Urinary bladder (tissue), 4 donors: ENCODE data around the gene TBCK. TPM values are rescaled to one million over a fixed set of nuclear protein-coding genes. Genes with fewer than 3 reads are reported as not detected.

ENCODE experiments used
- DNase-seq: peaks from one replicate; pipeline ENCODE4 v3.0.0-alpha.2; 2015; ENCODE audit errors: extremely low spot score
- H3K27ac ChIP-seq: one replicate; pipeline ENCODE4 v1.5.1; 2013; ENCODE audit warnings: low read depth, mild to moderate bottlenecking, moderate library complexity
- H3K36me3 ChIP-seq: one replicate; pipeline ENCODE4 v1.6.1; 2013; ENCODE audit warnings: mild to moderate bottlenecking, moderate library complexity; ENCODE audit not compliant: insufficient read depth
- H3K4me1 ChIP-seq: one replicate; pipeline ENCODE4 v1.6.1; 2013; ENCODE audit warnings: mild to moderate bottlenecking, moderate library complexity; ENCODE audit not compliant: insufficient read depth
- H3K4me3 ChIP-seq: one replicate; pipeline ENCODE4 v1.5.1; 2013; ENCODE audit warnings: low read depth, low read length
- WGBS: extraction: QIAGEN DNeasy Blood & Tissue Kit; methylation state at CpG from one replicate; pipeline ENCODE4 v1.1.7; 2013; 5-methylcytosine and 5-hydroxymethylcytosine counted together
- polyA plus RNA-seq: library from polyadenylated mRNA; stranded (reverse); fragments of 200-250 nt; gene quantifications from one replicate; pipeline ENCODE4 v1.2.3, GENCODE V29; 2013
- total RNA-seq: library from RNA; depleted of rRNA; stranded (reverse); fragments of >200 nt; gene quantifications from one replicate; pipeline ENCODE4 v1.2.3, GENCODE V29; 2014
- donor health status: healthy with polysubstance abuse.
- donor health status: healthy.

TBCK gene
- total and polyA plus RNA-seq, 2 donors, result 14.1 to 113 TPM

DNA sequence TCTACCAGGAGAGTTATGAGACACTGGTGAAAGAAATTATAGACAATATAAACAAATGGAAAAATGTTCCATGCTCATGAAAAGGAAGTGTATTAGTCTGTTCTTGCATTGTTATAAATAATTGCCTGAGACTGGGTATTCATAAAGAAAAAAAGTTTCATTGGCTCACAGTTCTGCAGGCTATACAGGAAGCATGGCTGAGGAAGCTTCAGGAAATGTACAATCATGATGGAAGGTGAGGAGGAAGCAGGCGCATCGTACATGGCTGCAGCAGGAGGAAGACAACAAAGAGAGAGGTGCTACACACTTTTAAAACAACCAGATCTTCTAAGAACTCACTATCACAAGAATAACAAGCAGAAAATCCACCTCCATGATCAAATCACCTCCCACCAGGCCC lies 236.4 kb downstream of the TBCK start:
- H3K36me3 ChIP-seq, result no peaks in the 10 kb centered on the region
- DNase-seq, result no peak
- H3K4me3 ChIP-seq, result no peak overlapping the region
- H3K4me1 ChIP-seq, result no peaks in the 10 kb centered on the region
- 90% methylated on average over 2 of the region's 2 CpGs for WGBS
- H3K27ac ChIP-seq, result no peak overlapping the region

GRCh38 chr4:106065018-106065417 lies 251.0 kb downstream of the TBCK start:
- Histone ChIP-seq H3K27ac (no peak overlapping the region), H3K4me3 (no peak overlapping the region), H3K4me1 (no peaks in the 10 kb centered on the region), H3K36me3 (no peaks in the 10 kb centered on the region)
- WGBS, result 53% methylated on average over 1 of the region's 1 CpG
- no peak for DNase-seq

DNA sequence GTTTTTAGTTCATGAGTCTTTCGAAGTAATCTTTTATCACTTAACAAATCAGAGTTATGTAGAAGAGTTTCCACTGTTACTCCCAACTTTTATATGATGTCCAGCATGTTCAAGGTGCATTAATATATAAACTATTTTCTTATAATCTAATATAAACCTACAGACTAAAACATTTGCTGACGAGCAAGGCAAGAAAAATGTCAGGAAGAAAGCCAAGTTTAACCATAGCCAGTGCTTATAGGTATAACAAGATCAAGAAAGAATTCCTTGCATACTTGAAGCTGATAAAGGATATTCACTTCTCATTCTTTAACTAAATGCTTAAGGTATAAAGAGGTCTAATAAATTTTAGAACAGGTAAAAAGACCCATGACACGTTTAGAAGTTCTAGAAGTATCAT lies 253.0 kb downstream of the TBCK start:
- WGBS, result 42% methylated on average over 3 of the region's 3 CpGs
- no peak for DNase-seq
- Histone ChIP-seq H3K27ac (no peak overlapping the region), H3K36me3 (no peaks in the 10 kb centered on the region), H3K4me1 (no peaks in the 10 kb centered on the region), H3K4me3 (no peak overlapping the region)

DNA sequence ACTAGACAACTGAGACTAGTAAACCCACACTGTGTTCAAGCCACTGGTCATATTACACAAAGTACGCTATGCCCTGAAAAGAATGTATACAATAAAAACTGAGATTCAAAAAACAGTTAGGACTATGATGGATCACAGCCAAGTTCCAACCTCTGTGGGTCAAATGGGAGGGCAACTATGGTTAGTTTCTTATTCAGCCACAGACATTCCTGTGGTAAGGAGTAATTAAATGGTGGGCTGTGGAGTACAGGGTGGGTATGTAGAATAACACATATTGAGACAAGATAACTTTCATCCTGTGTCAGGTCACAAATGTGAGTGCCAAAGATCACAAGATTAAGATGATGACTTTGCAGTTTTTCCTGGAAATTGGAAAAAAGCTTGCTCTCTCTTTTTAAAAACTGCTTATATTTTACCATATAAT lies 253.5 kb downstream of the TBCK start:
- H3K4me1 ChIP-seq, result no peaks in the 10 kb centered on the region
- no peak overlapping the region for H3K4me3 ChIP-seq
- no peaks in the 10 kb centered on the region for H3K36me3 ChIP-seq
- 37% methylated on average over 1 of the region's 1 CpG for WGBS
- no peak for DNase-seq
- no peak overlapping the region for H3K27ac ChIP-seq

- no peaks in the 10 kb centered on the region for H3K4me1 ChIP-seq
- no peaks in the 10 kb centered on the region for H3K36me3 ChIP-seq
- no peak overlapping the region for H3K4me3 ChIP-seq
- no peak for DNase-seq
- H3K27ac ChIP-seq, result no peak overlapping the region
Measured at GRCh38 chr4:106058921-106059320, 257.1 kb downstream of the TBCK start.

- H3K36me3 ChIP-seq, result no peaks in the 10 kb centered on the region
- H3K27ac ChIP-seq, result no peak overlapping the region
- no peak for DNase-seq
- no peaks in the 10 kb centered on the region for H3K4me1 ChIP-seq
- H3K4me3 ChIP-seq, result no peak overlapping the region
Measured at GRCh38 chr4:106056914-106057313, 259.1 kb downstream of the TBCK start.

- no peak overlapping the region for H3K4me3 ChIP-seq
- WGBS, result 77% methylated on average over 1 of the region's 1 CpG
- DNase-seq, result no peak
- no peaks in the 10 kb centered on the region for H3K4me1 ChIP-seq
- no peaks in the 10 kb centered on the region for H3K36me3 ChIP-seq
- H3K27ac ChIP-seq, result no peak overlapping the region
Measured at GRCh38 chr4:106051514-106051913, 264.5 kb downstream of the TBCK start.

- Histone ChIP-seq H3K4me3 (no peak overlapping the region), H3K4me1 (no peaks in the 10 kb centered on the region), H3K36me3 (peaks cover 2% of the 10 kb centered on the region), H3K27ac (no peak overlapping the region)
- DNase-seq, result no peak
Measured at GRCh38 chr4:106049490-106049889, 266.5 kb downstream of the TBCK start.

- H3K27ac ChIP-seq, result no peak overlapping the region
Measured at GRCh38 chr4:106048250-106048971, 267.6 kb downstream of the TBCK start.

DNA sequence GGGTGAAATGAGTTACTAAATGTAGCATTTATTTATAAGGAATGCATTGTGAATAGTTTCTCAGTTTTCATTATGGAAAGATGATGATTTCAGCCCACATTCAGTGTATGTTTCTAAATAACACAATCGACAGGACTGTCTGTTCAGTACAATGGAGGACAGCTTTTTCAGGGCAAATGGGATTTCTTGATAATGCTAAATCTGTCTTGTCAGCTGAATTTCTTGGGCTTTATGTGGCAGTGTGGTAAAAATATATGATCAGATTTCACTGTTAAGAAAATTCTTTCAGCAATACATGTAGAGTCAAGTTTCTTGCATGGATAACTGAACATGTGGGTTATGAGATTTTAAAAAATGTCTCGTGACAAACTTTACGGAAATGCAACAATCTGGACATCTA lies 269.9 kb downstream of the TBCK start:
- H3K27ac ChIP-seq, result no peak overlapping the region
- no peak for DNase-seq
- no peaks in the 10 kb centered on the region for H3K4me1 ChIP-seq
- H3K36me3 ChIP-seq, result peaks cover 2% of the 10 kb centered on the region
- 93% methylated on average over 3 of the region's 3 CpGs for WGBS
- H3K4me3 ChIP-seq, result no peak overlapping the region

More at GRCh38 chr4:106048250-106048971, 267.6 kb downstream of the TBCK start:
- H3K4me3 ChIP-seq, result no peak overlapping the region
- DNase-seq, result no peak
- peaks cover 2% of the 10 kb centered on the region for H3K36me3 ChIP-seq
- H3K4me1 ChIP-seq, result no peaks in the 10 kb centered on the region
- 30% methylated on average over 2 of the region's 2 CpGs for WGBS

DNA sequence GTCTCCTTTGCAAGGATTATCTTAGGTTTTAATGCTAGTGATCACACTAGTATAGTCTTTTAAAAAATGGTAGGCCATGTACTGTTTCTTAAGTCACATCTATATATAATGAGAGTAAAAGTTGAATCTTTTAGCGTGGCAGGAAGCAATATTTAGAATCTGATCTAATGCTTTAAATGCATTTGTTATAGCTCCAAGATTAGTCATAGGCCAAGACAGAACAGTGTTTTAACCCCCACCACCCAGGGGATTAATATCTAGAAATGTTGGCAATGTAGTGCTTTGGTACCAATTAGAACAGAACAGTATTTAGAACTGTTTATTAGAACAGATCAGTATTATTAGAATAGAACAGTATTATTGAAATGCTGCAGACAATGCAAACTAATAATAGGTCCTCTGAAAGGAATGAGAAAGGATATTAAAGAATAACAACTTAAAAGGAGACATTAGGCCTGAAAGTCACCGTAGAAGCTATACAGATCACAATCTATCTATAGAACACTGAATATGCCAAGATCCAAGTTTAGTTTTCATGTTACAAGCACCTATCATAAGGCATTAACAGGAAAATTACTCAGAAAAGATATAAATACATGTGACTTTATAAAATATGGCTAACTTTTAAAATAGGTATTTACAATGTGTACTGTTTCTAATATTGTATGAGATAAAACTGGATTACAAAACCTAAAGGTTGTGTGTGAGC lies 274.6 kb downstream of the TBCK start:
- Histone ChIP-seq H3K27ac (no peak overlapping the region), H3K4me3 (no peak overlapping the region), H3K4me1 (no peaks in the 10 kb centered on the region), H3K36me3 (peaks cover 2% of the 10 kb centered on the region)
- no peak for DNase-seq
- WGBS, result 51% methylated on average over 2 of the region's 2 CpGs

DNA sequence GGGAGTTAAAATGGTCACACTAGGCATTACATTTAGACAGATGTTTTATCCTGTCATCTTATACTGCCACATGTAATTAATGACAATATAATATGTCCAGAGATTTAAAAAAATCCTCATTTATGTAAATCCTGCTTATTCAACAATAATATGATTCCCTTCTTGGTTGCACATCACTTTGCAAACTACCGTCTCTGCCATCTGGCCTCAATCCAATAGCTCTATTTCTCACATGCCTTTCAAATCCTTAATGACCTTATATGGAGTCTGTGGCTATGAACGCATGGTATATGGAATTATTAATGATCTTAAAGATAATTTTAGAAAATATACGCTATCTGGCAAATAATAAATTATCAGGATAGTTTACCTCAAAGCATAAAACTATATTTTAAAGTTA lies 276.2 kb downstream of the TBCK start:
- H3K4me1 ChIP-seq, result no peaks in the 10 kb centered on the region
- 36% methylated on average over 3 of the region's 3 CpGs for WGBS
- no peaks in the 10 kb centered on the region for H3K36me3 ChIP-seq
- no peak overlapping the region for H3K4me3 ChIP-seq
- no peak for DNase-seq
- H3K27ac ChIP-seq, result no peak overlapping the region

DNA sequence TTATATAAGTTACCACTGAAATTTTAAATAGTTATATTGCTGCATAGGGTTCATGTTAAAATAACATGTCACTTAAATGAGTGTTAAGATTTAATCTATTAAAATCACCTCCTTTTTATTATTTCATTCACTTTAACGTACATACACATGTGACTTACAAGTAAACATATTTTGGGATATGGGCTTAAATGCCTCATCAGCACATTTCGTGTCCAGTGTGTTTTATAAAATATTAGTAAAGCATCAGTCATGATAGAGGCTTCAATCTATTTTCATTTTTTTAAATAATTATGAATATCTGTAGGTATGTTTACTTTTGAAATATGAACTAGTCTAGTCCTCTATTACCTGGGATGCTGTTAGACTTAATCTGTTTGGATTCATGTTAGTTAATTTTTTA lies 277.1 kb downstream of the TBCK start:
- Histone ChIP-seq H3K36me3 (no peaks in the 10 kb centered on the region), H3K27ac (no peak overlapping the region), H3K4me3 (no peak overlapping the region), H3K4me1 (no peaks in the 10 kb centered on the region)
- no peak for DNase-seq
- WGBS, result 88% methylated on average over 2 of the region's 2 CpGs

- no peak overlapping the region for H3K4me3 ChIP-seq
- no peak for DNase-seq
- no peaks in the 10 kb centered on the region for H3K4me1 ChIP-seq
- no peaks in the 10 kb centered on the region for H3K36me3 ChIP-seq
- WGBS, result 59% methylated on average over 2 of the region's 2 CpGs
- no peak overlapping the region for H3K27ac ChIP-seq
Measured at GRCh38 chr4:106038012-106038411, 278.0 kb downstream of the TBCK start.
